Coronary artery (tissue), 2 donors: ENCODE data around the gene NKD1.

ENCODE experiments used
- DNase-seq: peaks from one replicate; pipeline ENCODE4 v3.0.0-alpha.2; 2017; ENCODE audit warnings: low spot score
- H3K27ac ChIP-seq, 2 donors: fragments of 200-600 bp; sonication (generic); one replicate each; pipeline ENCODE4 v1.5.1; 2016 to 2019
- H3K4me3 ChIP-seq: fragments of 200-600 bp; sonication (generic); 2 replicates; pipeline ENCODE4 v1.5.1; 2016; ENCODE audit warnings: mild to moderate bottlenecking, moderate library complexity
- CTCF ChIP-seq: fragments of 200-600 bp; sonication (generic); IDR thresholded peaks from one replicate; pipeline ENCODE4 v1.5.1; 2019; ENCODE audit warnings: antibody characterized with exemption

The NKD1 gene

GRCh38 chr16:50667497-50668367 is 119.5 kb downstream of the NKD1 start:
- H3K4me3 ChIP-seq, result no peak overlapping the region
- no peak overlapping the region for H3K27ac ChIP-seq
- DNase-seq, result no peak
- no peak for TF ChIP-seq CTCF

GRCh38 chr16:50668368-50669008 is 120.3 kb downstream of the NKD1 start:
- TF ChIP-seq CTCF, result no peak
- H3K4me3 ChIP-seq, result no peak overlapping the region
- no peak overlapping the region for H3K27ac ChIP-seq
- no peak for DNase-seq

- Histone ChIP-seq H3K4me3 (no peak overlapping the region), H3K27ac (no peak overlapping the region)
- no peak for TF ChIP-seq CTCF
- DNase-seq, result no peak
Measured at GRCh38 chr16:50669741-50670140, 121.5 kb downstream of the NKD1 start.

- no peak overlapping the region for H3K27ac ChIP-seq
- H3K4me3 ChIP-seq, result no peak overlapping the region
- DNase-seq, result no peak
- no peak for TF ChIP-seq CTCF
Measured at GRCh38 chr16:50670476-50670875, 122.3 kb downstream of the NKD1 start.

GRCh38 chr16:50671644-50672260 is 123.6 kb downstream of the NKD1 start:
- Histone ChIP-seq H3K27ac (no peak overlapping the region), H3K4me3 (no peak overlapping the region)
- TF ChIP-seq CTCF, result no peak
- no peak for DNase-seq

- Histone ChIP-seq H3K4me3 (no peak overlapping the region), H3K27ac (no peak overlapping the region)
- no peak for TF ChIP-seq CTCF
- no peak for DNase-seq
Measured at GRCh38 chr16:50673496-50674275, 125.5 kb downstream of the NKD1 start.
